T-helper 17 cell (primary cell): ENCODE measurements around the gene LHX2. TPM values are rescaled to one million over a fixed set of nuclear protein-coding genes. Genes with fewer than 3 reads are reported as not detected.

ENCODE experiments used
- ATAC-seq: fragments of 150-1000 bp; cut with Tn5 transposase; 2 replicates; pipeline ENCODE4 v1.10.0; 2021; ENCODE audit warnings: mild to moderate bottlenecking, moderate library complexity
- DNase-seq, 3 donors: peaks; one replicate each; pipeline versions ENCODE4 v3.0.0 to v3.0.0-alpha.2; 2020 to 2021
- H3K9me3 ChIP-seq: one replicate; pipeline ENCODE4 v1.7.0; 2013; ENCODE audit warnings: low read length, mild to moderate bottlenecking; ENCODE audit not compliant: control insufficient read depth, poor library complexity, severe bottlenecking
- H3K27ac Mint-ChIP-seq: one replicate; pipeline ENCODE4 v1.8.0; 2022; ENCODE audit warnings: mild to moderate bottlenecking, moderate library complexity, mixed read lengths
- H3K27me3 Mint-ChIP-seq: one replicate; pipeline ENCODE4 v1.8.0; 2022; ENCODE audit warnings: mixed read lengths
- H3K36me3 Mint-ChIP-seq: one replicate; pipeline ENCODE4 v1.8.0; 2022; ENCODE audit warnings: low read depth, mixed read lengths
- H3K4me1 Mint-ChIP-seq: one replicate; pipeline ENCODE4 v1.8.0; 2022; ENCODE audit warnings: mild to moderate bottlenecking, mixed read lengths
- H3K4me3 Mint-ChIP-seq: one replicate; pipeline ENCODE4 v1.8.0; 2022; ENCODE audit warnings: mild to moderate bottlenecking, moderate library complexity, mixed read lengths
- total RNA-seq, 4 donors: library from RNA in 2 of 4; stranded (reverse) in 2 of 4; gene quantifications; one replicate each; pipeline ENCODE4 v1.2.3 and lab custom pipeline; 2022 to 2026

The LHX2 gene
- total RNA-seq, 2 donors from 2014 or later, result not detected

DNA sequence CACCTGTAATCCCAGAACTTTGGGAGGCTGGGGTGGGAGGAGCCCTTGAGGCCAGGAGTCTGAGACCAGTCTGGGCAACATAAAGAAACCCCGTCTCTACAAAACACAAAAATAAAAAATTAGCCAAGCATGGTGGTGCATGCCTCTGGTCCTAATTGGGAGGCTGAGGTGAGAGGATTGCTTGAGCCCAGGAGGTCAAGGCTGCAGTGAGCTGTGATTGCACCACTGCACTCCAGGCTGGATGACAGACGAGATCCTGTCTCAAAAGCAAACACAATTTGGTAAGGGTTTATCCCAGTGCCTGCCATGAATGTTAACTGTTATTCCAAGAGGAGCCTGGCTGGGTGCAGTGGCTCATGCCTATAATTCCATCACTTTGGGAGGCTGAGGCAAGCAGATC is 71.1 kb downstream of the LHX2 start:
- Mint-ChIP-seq H3K4me3 (no peak overlapping the region), H3K4me1 (peaks cover 3% of the 10 kb centered on the region), H3K36me3 (peaks cover 1% of the 10 kb centered on the region), H3K27me3 (peaks cover 19% of the 10 kb centered on the region), H3K27ac (no peak overlapping the region)
- ATAC-seq (no peak), DNase-seq (no peak)
- peaks cover 2% of the 10 kb centered on the region for H3K9me3 ChIP-seq

Other genes starting within 250 kb of the LHX2 start
- 10 to 100 TPM; 19.9 to 21.1 TPM for gene DENND1A, start 81.6 kb upstream of the LHX2 start, total RNA-seq
- gene NEK6, start 246.2 kb downstream of the LHX2 start, total RNA-seq, result 10 to 100 TPM in 1 of 2 donors, 1 to 10 TPM in 1; 7.8 to 12.7 TPM